ENCODE data around the gene OR10A6.

OR10A6 gene

GRCh38 chr11:7941146-7941545, 10.1 kb upstream of the OR10A6 start:
- no peaks in the 10 kb centered on the region for H3K36me3 ChIP-seq (replicated peaks; ENCODE audit: low read depth, low read length)
- no peaks in the 10 kb centered on the region for H3K4me1 ChIP-seq (ENCODE audit: low read length)
- TF ChIP-seq, protein P1, sequence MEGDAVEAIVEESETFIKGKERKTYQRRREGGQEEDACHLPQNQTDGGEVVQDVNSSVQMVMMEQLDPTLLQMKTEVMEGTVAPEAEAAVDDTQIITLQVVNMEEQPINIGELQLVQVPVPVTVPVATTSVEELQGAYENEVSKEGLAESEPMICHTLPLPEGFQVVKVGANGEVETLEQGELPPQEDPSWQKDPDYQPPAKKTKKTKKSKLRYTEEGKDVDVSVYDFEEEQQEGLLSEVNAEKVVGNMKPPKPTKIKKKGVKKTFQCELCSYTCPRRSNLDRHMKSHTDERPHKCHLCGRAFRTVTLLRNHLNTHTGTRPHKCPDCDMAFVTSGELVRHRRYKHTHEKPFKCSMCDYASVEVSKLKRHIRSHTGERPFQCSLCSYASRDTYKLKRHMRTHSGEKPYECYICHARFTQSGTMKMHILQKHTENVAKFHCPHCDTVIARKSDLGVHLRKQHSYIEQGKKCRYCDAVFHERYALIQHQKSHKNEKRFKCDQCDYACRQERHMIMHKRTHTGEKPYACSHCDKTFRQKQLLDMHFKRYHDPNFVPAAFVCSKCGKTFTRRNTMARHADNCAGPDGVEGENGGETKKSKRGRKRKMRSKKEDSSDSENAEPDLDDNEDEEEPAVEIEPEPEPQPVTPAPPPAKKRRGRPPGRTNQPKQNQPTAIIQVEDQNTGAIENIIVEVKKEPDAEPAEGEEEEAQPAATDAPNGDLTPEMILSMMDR (IDR thresholded peaks at IDR 0.05; ENCODE audit: low read depth, low read length), result no peak
- TF ChIP-seq EZH2phosphoT487 (IDR thresholded peaks at IDR 0.05; ENCODE audit: low read depth), result no peak
- no peaks in the 10 kb centered on the region for H3K79me2 ChIP-seq (ENCODE audit: low read length)
- no peak overlapping the region for H2AFZ ChIP-seq (ENCODE audit: low read depth, low read length)
- no peaks in the 10 kb centered on the region for H4K20me1 ChIP-seq (ENCODE audit: insufficient read depth, low read length)
- no peak overlapping the region for H3K27ac ChIP-seq (ENCODE audit: low read length)
- H3K4me2 ChIP-seq (ENCODE audit: low read length), result no peak overlapping the region
- no peak overlapping the region for H3K4me3 ChIP-seq (ENCODE audit: low read length)
- H3K9me3 ChIP-seq (ENCODE audit: insufficient read depth, low read length), result peaks cover 12% of the 10 kb centered on the region
- H3K27me3 ChIP-seq (ENCODE audit: low read depth, low read length), result no peaks in the 10 kb centered on the region
- no peak overlapping the region for H3K9ac ChIP-seq (ENCODE audit: low read length)

DNA sequence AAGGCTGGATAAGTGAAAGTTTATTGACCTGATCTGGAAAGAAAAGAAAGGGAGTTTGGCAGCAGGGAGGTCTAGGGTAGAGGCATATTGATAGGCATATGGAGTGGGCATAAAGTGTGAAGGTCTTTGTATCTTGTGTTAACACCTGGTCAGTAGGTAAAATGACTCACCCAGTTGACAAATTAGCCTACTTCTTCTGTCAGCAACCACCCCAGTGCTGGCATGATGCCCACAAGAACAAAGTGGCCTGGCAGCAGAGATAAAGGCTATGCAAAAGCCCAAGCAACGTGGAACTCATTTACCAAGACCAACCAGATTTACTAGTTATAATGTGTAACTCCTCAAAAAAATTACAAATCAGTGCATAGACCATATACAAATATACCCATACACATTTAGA, 5.5 kb upstream of the OR10A6 start:
- TF ChIP-seq, protein P1 (IDR thresholded peaks at IDR 0.05; ENCODE audit: low read depth, low read length), result no peak
- TF ChIP-seq EZH2phosphoT487 (IDR thresholded peaks at IDR 0.05; ENCODE audit: low read depth), result no peak

GRCh38 chr11:7927635-7928034, 3.4 kb downstream of the OR10A6 start:
- Histone ChIP-seq H3K4me2 (ENCODE audit: low read length) (no peak overlapping the region), H3K4me3 (ENCODE audit: low read length) (no peak overlapping the region), H2AFZ (ENCODE audit: low read depth, low read length) (no peak overlapping the region), H3K27me3 (ENCODE audit: low read depth, low read length) (peaks cover 10% of the 10 kb centered on the region; the same call in 1 of the 2 replicates), H3K4me1 (ENCODE audit: low read length) (no peaks in the 10 kb centered on the region), H3K27ac (ENCODE audit: low read length) (no peak overlapping the region), H3K36me3 (replicated peaks; ENCODE audit: low read depth, low read length) (no peaks in the 10 kb centered on the region), H3K79me2 (ENCODE audit: low read length) (no peaks in the 10 kb centered on the region), H4K20me1 (ENCODE audit: insufficient read depth, low read length) (no peaks in the 10 kb centered on the region), H3K9ac (ENCODE audit: low read length) (no peak overlapping the region), H3K9me3 (ENCODE audit: insufficient read depth, low read length) (0 out of 2 replicates have a peak, but pooled peaks cover 5% of the 10 kb centered on the region)
- TF ChIP-seq, protein P1 (IDR thresholded peaks at IDR 0.05; ENCODE audit: low read depth, low read length), result no peak
- no peak for TF ChIP-seq EZH2phosphoT487 (IDR thresholded peaks at IDR 0.05; ENCODE audit: low read depth)

More for the DNA sequence above, 5.5 kb upstream of the OR10A6 start:
- no peak overlapping the region for H3K27ac ChIP-seq (ENCODE audit: low read length)
- H3K27me3 ChIP-seq (ENCODE audit: low read depth, low read length), result peaks cover 4% of the 10 kb centered on the region; the same call in 1 of the 2 replicates
- no peaks in the 10 kb centered on the region for H4K20me1 ChIP-seq (ENCODE audit: insufficient read depth, low read length)
- no peaks in the 10 kb centered on the region for H3K36me3 ChIP-seq (replicated peaks; ENCODE audit: low read depth, low read length)
- no peak overlapping the region for H3K9ac ChIP-seq (ENCODE audit: low read length)
- H2AFZ ChIP-seq (ENCODE audit: low read depth, low read length), result no peak overlapping the region
- H3K4me2 ChIP-seq (ENCODE audit: low read length), result no peak overlapping the region
- H3K9me3 ChIP-seq (ENCODE audit: insufficient read depth, low read length), result no peaks in the 10 kb centered on the region
- H3K4me3 ChIP-seq (ENCODE audit: low read length), result no peak overlapping the region
- H3K4me1 ChIP-seq (ENCODE audit: low read length), result 0 out of 2 replicates have a peak, but pooled peaks cover 4% of the 10 kb centered on the region
- no peaks in the 10 kb centered on the region for H3K79me2 ChIP-seq (ENCODE audit: low read length)

GRCh38 chr11:7924536-7924935, 6.5 kb downstream of the OR10A6 start:
- Histone ChIP-seq H3K36me3 (replicated peaks; ENCODE audit: low read depth, low read length) (no peaks in the 10 kb centered on the region), H3K27me3 (ENCODE audit: low read depth, low read length) (no peaks in the 10 kb centered on the region), H2AFZ (ENCODE audit: low read depth, low read length) (no peak overlapping the region), H3K4me2 (ENCODE audit: low read length) (no peak overlapping the region), H4K20me1 (ENCODE audit: insufficient read depth, low read length) (no peaks in the 10 kb centered on the region), H3K4me1 (ENCODE audit: low read length) (no peaks in the 10 kb centered on the region), H3K79me2 (ENCODE audit: low read length) (no peaks in the 10 kb centered on the region), H3K4me3 (ENCODE audit: low read length) (no peak overlapping the region), H3K27ac (ENCODE audit: low read length) (no peak overlapping the region), H3K9ac (ENCODE audit: low read length) (no peak overlapping the region), H3K9me3 (ENCODE audit: insufficient read depth, low read length) (0 out of 2 replicates have a peak, but pooled peaks cover 5% of the 10 kb centered on the region)
- no peak for TF ChIP-seq EZH2phosphoT487 (IDR thresholded peaks at IDR 0.05; ENCODE audit: low read depth)
- TF ChIP-seq, protein P1 (IDR thresholded peaks at IDR 0.05; ENCODE audit: low read depth, low read length), result no peak
